PFSK-1 (cell line): Measurements from ENCODE around the gene DST.

Source experiments
- FOXP2 ChIP-seq: optimal IDR thresholded peaks from 2 replicates; pipeline ENCODE3; 2011; ENCODE audit warnings: borderline replicate concordance, control low read depth, inconsistent platforms; ENCODE audit not compliant: insufficient read depth; ENCODE audit errors: extremely low read length, extremely low read depth
- POLR2AphosphoS5 ChIP-seq: IDR thresholded peaks from 2 replicates; pipeline ENCODE4 v1.6.1; 2012; ENCODE audit warnings: low read depth, mild to moderate bottlenecking, control low read depth, low read length, moderate library complexity
- REST ChIP-seq, 2 experiments: IDR thresholded peaks; 2 replicates each; pipeline versions ENCODE4 v1.6.1 to v1.8.0; 2011 to 2012; ENCODE audit warnings: low read depth in 2 of 2, low read length in 2 of 2, control low read depth in 1 of 2, inconsistent platforms in 1 of 2, mild to moderate bottlenecking in 1 of 2, moderate library complexity in 1 of 2; ENCODE audit not compliant: insufficient read depth in 1 of 2
- SIN3A ChIP-seq: IDR thresholded peaks from 2 replicates; pipeline ENCODE4 v1.6.1; 2012; ENCODE audit warnings: mild to moderate bottlenecking, low read length, moderate library complexity, borderline replicate concordance; ENCODE audit not compliant: insufficient read depth
- TAF1 ChIP-seq: IDR thresholded peaks from 2 replicates; pipeline ENCODE4 v1.6.1; 2012; ENCODE audit warnings: low read length, control low read depth, borderline replicate concordance; ENCODE audit not compliant: insufficient read depth

The DST gene

GRCh38 chr6:56618050-56618449, 24.6 kb downstream of the DST start:
- TF ChIP-seq TAF1 (no peak), REST (IDR thresholded peaks at IDR 0.05; ENCODE audit: insufficient read depth in 1 of 2, low read depth in 2 of 2, low read length in 2 of 2) (no peak), FOXP2 (no peak), SIN3A (no peak), POLR2AphosphoS5 (no peak)

GRCh38 chr6:56616967-56617366, 25.7 kb downstream of the DST start:
- TF ChIP-seq POLR2AphosphoS5, result no peak
- no peak for TF ChIP-seq FOXP2
- TF ChIP-seq TAF1, result no peak
- TF ChIP-seq REST (IDR thresholded peaks at IDR 0.05; ENCODE audit: insufficient read depth in 1 of 2, low read depth in 2 of 2, low read length in 2 of 2), result no peak
- TF ChIP-seq SIN3A, result no peak

- TF ChIP-seq TAF1, result no peak
- no peak for TF ChIP-seq POLR2AphosphoS5
- no peak for TF ChIP-seq FOXP2
- TF ChIP-seq REST (IDR thresholded peaks at IDR 0.05; ENCODE audit: insufficient read depth in 1 of 2, low read depth in 2 of 2, low read length in 2 of 2), result no peak
- TF ChIP-seq SIN3A, result no peak
These were observed 29.3 kb downstream of the DST start for GRCh38 chr6:56613247-56613851.

- no peak for TF ChIP-seq FOXP2
- no peak for TF ChIP-seq REST (IDR thresholded peaks at IDR 0.05; ENCODE audit: insufficient read depth in 1 of 2, low read depth in 2 of 2, low read length in 2 of 2)
- TF ChIP-seq TAF1, result no peak
- no peak for TF ChIP-seq SIN3A
- no peak for TF ChIP-seq POLR2AphosphoS5
These were observed 34.4 kb downstream of the DST start for GRCh38 chr6:56608332-56608731.
